ENCODE measurements around the gene NUSAP1. TPM values are rescaled to one million over a fixed set of nuclear protein-coding genes. Genes with fewer than 3 reads are reported as not detected.
"Not testable (repeated sequence)": the region's sequence is repeated elsewhere in the genome, so short reads cannot be mapped to it uniquely, and the experiment has no call there.

Gene NUSAP1
- 10.0 TPM for total RNA-seq

DNA sequence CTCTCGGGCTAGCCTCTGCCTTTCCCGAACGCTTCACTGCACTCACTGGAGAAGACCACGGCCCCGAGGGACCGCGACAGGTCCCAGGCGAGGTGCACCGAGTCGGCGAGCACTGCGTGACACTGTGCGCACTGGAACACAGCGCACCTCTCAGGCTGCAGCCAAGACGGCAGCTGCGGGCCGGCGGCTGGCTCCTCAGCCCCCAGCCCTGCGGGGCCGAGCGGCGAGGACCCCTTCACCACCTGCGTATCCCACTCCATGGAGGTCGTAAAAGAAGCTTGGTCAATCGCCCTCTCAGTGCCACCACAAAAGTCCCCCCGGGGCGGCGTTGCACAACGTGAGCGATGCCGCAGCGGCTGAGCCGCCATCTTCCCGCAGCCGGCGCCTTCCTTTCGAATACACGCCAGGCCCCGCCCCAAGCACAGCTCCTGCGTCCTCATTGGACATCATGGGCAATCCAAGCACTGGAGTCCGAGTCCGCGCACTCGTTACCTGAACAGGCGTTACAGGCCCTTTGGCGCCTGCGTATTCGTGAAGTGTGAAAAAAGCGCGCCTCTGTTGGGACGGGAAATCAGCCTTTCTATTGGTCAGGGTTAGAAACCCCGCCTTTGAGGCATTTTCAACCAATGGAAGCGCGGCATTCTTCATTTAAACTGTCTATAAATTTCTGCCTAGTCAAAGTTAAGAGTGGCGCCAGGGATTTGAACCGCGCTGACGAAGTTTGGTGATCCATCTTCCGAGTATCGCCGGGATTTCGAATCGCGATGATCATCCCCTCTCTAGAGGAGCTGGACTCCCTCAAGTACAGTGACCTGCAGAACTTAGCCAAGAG lies at the start of gene NUSAP1, which contains the start of gene OIP5:
Gene NUSAP1 (plus strand): TSS at position 688 of the 832 bp plus-strand sequence. CDS start 77 bp downstream, at position 765.
Gene OIP5 (minus strand): TSS at position 398 of the 832 bp plus-strand sequence. CDS start 30 bp downstream, at position 368.
- Histone ChIP-seq H3K4me1 (ENCODE audit: insufficient read depth, low read length) (peaks cover 29% of the 10 kb centered on the region), H3K9me3 (ENCODE audit: low read depth, low read length) (no peaks in the 10 kb centered on the region), H3K4me3 (ENCODE audit: low read length) (peak within 1 kb of the TSS; percentile 95), H3K27me3 (ENCODE audit: insufficient read depth, low read length) (no peaks in the 10 kb centered on the region)

- Histone ChIP-seq H3K4me1 (ENCODE audit: insufficient read depth, low read length) (peaks cover 36% of the 10 kb centered on the region), H3K4me3 (ENCODE audit: low read length) (peak overlapping the region; percentile 98)
- H3K27me3 ChIP-seq (ENCODE audit: insufficient read depth, low read length); H3K9me3 ChIP-seq (ENCODE audit: low read depth, low read length): not testable (repeated sequence)
Observed at GRCh38 chr15:41282980-41283652, 49.6 kb upstream of the NUSAP1 start.

GRCh38 chr15:41283653-41284426 lies 48.8 kb upstream of the NUSAP1 start:
- Histone ChIP-seq H3K4me1 (ENCODE audit: insufficient read depth, low read length) (peaks cover 41% of the 10 kb centered on the region), H3K27me3 (ENCODE audit: insufficient read depth, low read length) (no peaks in the 10 kb centered on the region), H3K4me3 (ENCODE audit: low read length) (peak overlapping the region; percentile 98), H3K9me3 (ENCODE audit: low read depth, low read length) (no peaks in the 10 kb centered on the region)

GRCh38 chr15:41284427-41285177 lies 48.1 kb upstream of the NUSAP1 start:
- peaks cover 44% of the 10 kb centered on the region for H3K4me1 ChIP-seq (ENCODE audit: insufficient read depth, low read length)
- peak overlapping the region; percentile 98 for H3K4me3 ChIP-seq (ENCODE audit: low read length)
- H3K27me3 ChIP-seq (ENCODE audit: insufficient read depth, low read length) = no peaks in the 10 kb centered on the region
- no peaks in the 10 kb centered on the region for H3K9me3 ChIP-seq (ENCODE audit: low read depth, low read length)

DNA sequence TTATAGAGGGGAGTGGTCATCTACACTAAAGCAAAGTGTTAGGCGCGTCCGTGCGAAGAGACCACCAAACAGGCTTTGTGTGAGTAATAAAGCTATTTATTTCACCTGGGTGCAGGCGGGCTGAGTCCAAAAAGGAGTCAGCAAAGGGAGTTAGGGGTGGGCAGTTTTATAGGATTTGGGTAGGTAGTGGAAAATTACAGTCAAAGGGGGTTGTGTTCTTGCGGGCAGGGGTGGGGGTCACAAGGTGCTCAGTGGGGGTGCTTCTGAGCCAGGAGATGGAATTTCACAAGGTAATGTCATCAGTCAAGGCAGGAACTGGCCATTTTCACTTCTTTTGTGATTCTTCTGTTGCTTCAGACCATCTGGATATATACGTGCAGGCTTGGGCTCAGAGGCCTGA lies 47.4 kb upstream of the NUSAP1 start:
- Histone ChIP-seq H3K27me3 (ENCODE audit: insufficient read depth, low read length) (no peaks in the 10 kb centered on the region), H3K4me1 (ENCODE audit: insufficient read depth, low read length) (peaks cover 49% of the 10 kb centered on the region), H3K9me3 (ENCODE audit: low read depth, low read length) (no peaks in the 10 kb centered on the region), H3K4me3 (ENCODE audit: low read length) (peak overlapping the region; percentile 98)

DNA sequence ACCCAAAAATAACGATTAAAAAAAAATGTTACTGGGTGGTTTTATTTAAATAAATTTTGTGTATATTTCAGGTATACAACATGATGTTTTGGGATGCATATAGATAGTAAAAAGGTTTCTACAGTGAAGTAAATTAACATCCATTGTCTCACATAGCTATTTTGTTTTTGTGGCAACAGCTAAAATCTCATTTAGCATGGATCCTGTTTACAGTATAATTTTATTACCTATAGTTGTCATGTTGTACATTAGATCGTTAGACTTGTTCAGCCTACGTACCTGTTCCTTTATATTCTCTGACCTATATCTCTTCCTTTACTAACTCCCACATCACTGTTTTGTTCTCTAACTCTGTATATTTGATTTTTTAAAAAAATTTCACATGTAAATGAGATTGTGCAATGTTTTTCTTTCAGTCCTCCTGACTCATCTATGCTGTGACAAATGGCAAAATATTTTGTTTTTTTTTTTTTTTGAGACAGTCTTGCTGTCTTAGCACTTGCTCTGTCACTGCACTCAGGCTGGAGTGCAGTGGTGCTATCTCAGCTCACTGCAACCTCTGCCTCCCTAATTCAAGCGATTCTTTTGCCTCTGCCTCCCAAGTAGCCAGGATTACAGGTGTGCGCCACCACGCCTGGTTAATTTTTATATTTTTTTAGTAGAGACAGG lies 45.9 kb upstream of the NUSAP1 start:
- Histone ChIP-seq H3K4me3 (ENCODE audit: low read length) (no peak overlapping the region), H3K4me1 (ENCODE audit: insufficient read depth, low read length) (peaks cover 64% of the 10 kb centered on the region), H3K27me3 (ENCODE audit: insufficient read depth, low read length) (no peaks in the 10 kb centered on the region), H3K9me3 (ENCODE audit: low read depth, low read length) (no peaks in the 10 kb centered on the region)

- H3K4me1 ChIP-seq (ENCODE audit: insufficient read depth, low read length) = peaks cover 63% of the 10 kb centered on the region
- H3K9me3 ChIP-seq (ENCODE audit: low read depth, low read length) = no peaks in the 10 kb centered on the region
- H3K4me3 ChIP-seq (ENCODE audit: low read length) = no peak overlapping the region
- no peaks in the 10 kb centered on the region for H3K27me3 ChIP-seq (ENCODE audit: insufficient read depth, low read length)
Observed at GRCh38 chr15:41288464-41288863, 44.2 kb upstream of the NUSAP1 start.

GRCh38 chr15:41289953-41290352 lies 42.7 kb upstream of the NUSAP1 start:
- no peaks in the 10 kb centered on the region for H3K27me3 ChIP-seq (ENCODE audit: insufficient read depth, low read length)
- H3K4me1 ChIP-seq (ENCODE audit: insufficient read depth, low read length) = peaks cover 60% of the 10 kb centered on the region
- H3K4me3 ChIP-seq (ENCODE audit: low read length) = no peak overlapping the region
- H3K9me3 ChIP-seq (ENCODE audit: low read depth, low read length) = no peaks in the 10 kb centered on the region

GRCh38 chr15:41291065-41291631 lies 41.5 kb upstream of the NUSAP1 start:
- Histone ChIP-seq H3K4me1 (ENCODE audit: insufficient read depth, low read length) (peaks cover 52% of the 10 kb centered on the region), H3K9me3 (ENCODE audit: low read depth, low read length) (no peaks in the 10 kb centered on the region), H3K4me3 (ENCODE audit: low read length) (no peak overlapping the region), H3K27me3 (ENCODE audit: insufficient read depth, low read length) (no peaks in the 10 kb centered on the region)

DNA sequence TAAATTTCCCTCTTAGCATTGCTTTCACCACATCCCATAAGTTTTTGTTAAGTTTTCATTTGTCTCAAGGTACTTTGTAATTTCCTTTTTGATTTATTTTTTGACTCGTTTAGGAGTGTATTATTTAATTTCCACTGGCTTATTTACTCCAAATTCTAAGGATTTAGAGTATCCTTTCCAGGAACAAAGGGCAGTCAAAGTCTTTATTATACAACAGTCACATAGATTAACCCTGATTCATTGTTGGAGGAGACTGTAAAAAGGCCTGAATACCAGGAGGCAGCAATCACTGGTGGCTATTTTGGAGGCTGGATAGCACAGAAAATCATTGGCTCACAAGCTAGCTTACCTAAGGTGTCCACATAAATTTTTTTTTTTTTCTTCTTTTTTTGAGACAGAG lies 40.2 kb upstream of the NUSAP1 start:
- Histone ChIP-seq H3K27me3 (ENCODE audit: insufficient read depth, low read length) (no peaks in the 10 kb centered on the region), H3K4me3 (ENCODE audit: low read length) (no peak overlapping the region), H3K4me1 (ENCODE audit: insufficient read depth, low read length) (peaks cover 40% of the 10 kb centered on the region), H3K9me3 (ENCODE audit: low read depth, low read length) (no peaks in the 10 kb centered on the region)

- H3K4me3 ChIP-seq (ENCODE audit: low read length); H3K27me3 ChIP-seq (ENCODE audit: insufficient read depth, low read length); H3K4me1 ChIP-seq (ENCODE audit: insufficient read depth, low read length); H3K9me3 ChIP-seq (ENCODE audit: low read depth, low read length): not testable (repeated sequence)
Observed at GRCh38 chr15:41301139-41301538, 31.5 kb upstream of the NUSAP1 start.

GRCh38 chr15:41301587-41301986 lies 31.1 kb upstream of the NUSAP1 start:
- no peaks in the 10 kb centered on the region for H3K9me3 ChIP-seq (ENCODE audit: low read depth, low read length)
- no peaks in the 10 kb centered on the region for H3K27me3 ChIP-seq (ENCODE audit: insufficient read depth, low read length)
- H3K4me3 ChIP-seq (ENCODE audit: low read length) = no peak overlapping the region

GRCh38 chr15:41304149-41304770 lies 28.4 kb upstream of the NUSAP1 start:
- H3K4me3 ChIP-seq (ENCODE audit: low read length) = no peak overlapping the region

More at GRCh38 chr15:41301587-41301986, 31.1 kb upstream of the NUSAP1 start:
- no peaks in the 10 kb centered on the region for H3K4me1 ChIP-seq (ENCODE audit: insufficient read depth, low read length)

More at GRCh38 chr15:41304149-41304770, 28.4 kb upstream of the NUSAP1 start:
- H3K27me3 ChIP-seq (ENCODE audit: insufficient read depth, low read length) = no peaks in the 10 kb centered on the region
- no peaks in the 10 kb centered on the region for H3K4me1 ChIP-seq (ENCODE audit: insufficient read depth, low read length)
- H3K9me3 ChIP-seq (ENCODE audit: low read depth, low read length) = no peaks in the 10 kb centered on the region
